Trophoblast cell (in vitro differentiated cells and primary cell): ENCODE measurements around the gene DHX35.

Experiments
- DNase-seq, 2 donors: peaks; one replicate each; pipeline ENCODE4 v3.0.0-alpha.2; 2016
- H2AFZ ChIP-seq: 2 replicates; pipeline ENCODE4 v1.6.1; 2013; ENCODE audit warnings: low read length, moderate library complexity, mild to moderate bottlenecking; ENCODE audit not compliant: insufficient read depth, poor library complexity
- H2AK5ac ChIP-seq: 2 replicates; pipeline ENCODE4 v1.6.1; 2013; ENCODE audit warnings: mild to moderate bottlenecking, low read length
- H2BK120ac ChIP-seq: 2 replicates; pipeline ENCODE4 v1.6.1; 2013; ENCODE audit warnings: low read length, mild to moderate bottlenecking, moderate library complexity; ENCODE audit not compliant: insufficient read depth, poor library complexity
- H2BK12ac ChIP-seq: 2 replicates; pipeline ENCODE4 v1.6.1; 2013; ENCODE audit warnings: mild to moderate bottlenecking, low read length, moderate library complexity
- H2BK5ac ChIP-seq: 2 replicates; pipeline ENCODE4 v1.6.1; 2013; ENCODE audit warnings: low read length, low read depth, moderate library complexity, mild to moderate bottlenecking; ENCODE audit not compliant: poor library complexity
- H3K14ac ChIP-seq: 2 replicates; pipeline ENCODE4 v1.6.1; 2013; ENCODE audit warnings: mild to moderate bottlenecking, low read length
- H3K18ac ChIP-seq: 2 replicates; pipeline ENCODE4 v1.6.1; 2013; ENCODE audit warnings: mild to moderate bottlenecking, low read length
- H3K23ac ChIP-seq: 2 replicates; pipeline ENCODE4 v1.6.1; 2013; ENCODE audit warnings: low read length
- H3K27ac ChIP-seq: 2 replicates; pipeline ENCODE4 v1.5.1; 2013; ENCODE audit warnings: low read depth, mild to moderate bottlenecking, inconsistent platforms, low read length, moderate library complexity
- H3K27me3 ChIP-seq: 2 replicates; pipeline ENCODE4 v1.6.1; 2013; ENCODE audit warnings: inconsistent platforms, mild to moderate bottlenecking, low read length, moderate library complexity; ENCODE audit not compliant: insufficient read depth
- H3K36me3 ChIP-seq, 2 experiments: 1 replicate in 1 of 2; 2 replicates in 1 of 2; pipeline ENCODE4 v1.6.1; 2013; ENCODE audit warnings: low read length in 2 of 2, mild to moderate bottlenecking in 2 of 2, moderate library complexity in 1 of 2; ENCODE audit not compliant: insufficient read depth in 2 of 2, control insufficient read depth in 1 of 2
- H3K4ac ChIP-seq: 2 replicates; pipeline ENCODE4 v1.6.1; 2013; ENCODE audit warnings: low read depth, mild to moderate bottlenecking, low read length, moderate library complexity
- H3K4me1 ChIP-seq, 2 experiments: 1 replicate in 1 of 2; 2 replicates in 1 of 2; pipeline ENCODE4 v1.6.1; 2013; ENCODE audit warnings: low read length in 2 of 2, mild to moderate bottlenecking in 2 of 2, moderate library complexity in 1 of 2; ENCODE audit not compliant: insufficient read depth in 2 of 2, control insufficient read depth in 1 of 2
- H3K4me2 ChIP-seq: 2 replicates; pipeline ENCODE4 v1.6.1; 2013; ENCODE audit warnings: inconsistent platforms, mild to moderate bottlenecking, low read length, moderate library complexity
- H3K4me3 ChIP-seq: 2 replicates; pipeline ENCODE4 v1.5.1; 2013; ENCODE audit warnings: mild to moderate bottlenecking, low read depth, low read length, inconsistent platforms
- H3K79me1 ChIP-seq: one replicate; pipeline ENCODE4 v1.6.1; 2013; ENCODE audit warnings: low read length
- H3K79me2 ChIP-seq: 2 replicates; pipeline ENCODE4 v1.6.1; 2013; ENCODE audit warnings: low read length, mild to moderate bottlenecking; ENCODE audit not compliant: control insufficient read depth, insufficient read depth, poor library complexity
- H3K9ac ChIP-seq: 2 replicates; pipeline ENCODE4 v1.6.1; 2013; ENCODE audit warnings: mild to moderate bottlenecking, low read length
- H3K9me3 ChIP-seq: 2 replicates; pipeline ENCODE4 v1.6.1; 2013; ENCODE audit warnings: low read depth, mild to moderate bottlenecking, control low read depth, inconsistent platforms, low read length; ENCODE audit not compliant: insufficient read depth
- H4K12ac ChIP-seq: 2 replicates; pipeline ENCODE4 v1.6.1; 2013; ENCODE audit warnings: low read depth, mild to moderate bottlenecking, low read length, moderate library complexity
- H4K8ac ChIP-seq: 2 replicates; pipeline ENCODE4 v1.6.1; 2013; ENCODE audit warnings: low read depth, mild to moderate bottlenecking, low read length, moderate library complexity
- H4K91ac ChIP-seq: one replicate; pipeline ENCODE4 v1.6.1; 2013; ENCODE audit warnings: low read depth, mild to moderate bottlenecking, low read length, moderate library complexity
- WGBS: extraction: QIAGEN DNeasy Blood & Tissue Kit; methylation state at CpG from one replicate; pipeline ENCODE4 v1.1.7; 2013; ENCODE audit warnings: missing lambda C conversion rate; ENCODE audit not compliant: insufficient read length, insufficient coverage; ENCODE audit errors: extremely low coverage; 5-methylcytosine and 5-hydroxymethylcytosine counted together

Gene DHX35

GRCh38 chr20:39039261-39039660, 77.1 kb downstream of the DHX35 start:
- Histone ChIP-seq H3K23ac (no peak overlapping the region), H4K12ac (no peak overlapping the region), H3K9ac (no peak overlapping the region), H3K27ac (no peak overlapping the region), H3K18ac (no peak overlapping the region), H2BK120ac (no peak overlapping the region), H3K4me1 (no peaks in the 10 kb centered on the region), H3K79me2 (no peaks in the 10 kb centered on the region), H3K27me3 (no peaks in the 10 kb centered on the region), H3K4ac (no peak overlapping the region), H3K4me3 (no peak overlapping the region), H3K36me3 (peaks cover 31 to 38% of the 10 kb centered on the region in 2 experiments), H2BK5ac (no peak overlapping the region), H4K91ac (no peak overlapping the region), H3K79me1 (no peaks in the 10 kb centered on the region), H2AFZ (no peak overlapping the region), H3K4me2 (no peak overlapping the region), H2BK12ac (no peak overlapping the region), H4K8ac (no peak overlapping the region), H3K14ac (no peak overlapping the region), H2AK5ac (no peak overlapping the region), H3K9me3 (no peaks in the 10 kb centered on the region)
- WGBS, result no CpG with 5 or more reads among the region's 3 CpGs
- DNase-seq, result peak; percentile 78 to 80

- H3K79me1 ChIP-seq, result no peaks in the 10 kb centered on the region
- H2BK5ac ChIP-seq, result no peak overlapping the region
- H4K8ac ChIP-seq, result no peak overlapping the region
- peaks cover 27 to 38% of the 10 kb centered on the region in 2 experiments for H3K36me3 ChIP-seq
- H2AK5ac ChIP-seq, result no peak overlapping the region
- H3K23ac ChIP-seq, result no peak overlapping the region
- no peak overlapping the region for H2BK120ac ChIP-seq
- no peak for DNase-seq
- no CpG with 5 or more reads among the region's 6 CpGs for WGBS
- H3K4me1 ChIP-seq, result no peaks in the 10 kb centered on the region
- H4K12ac ChIP-seq, result no peak overlapping the region
- H3K4me3 ChIP-seq, result no peak overlapping the region
- H3K9ac ChIP-seq, result no peak overlapping the region
- H3K79me2 ChIP-seq, result no peaks in the 10 kb centered on the region
- no peak overlapping the region for H3K27ac ChIP-seq
- H3K4ac ChIP-seq, result no peak overlapping the region
- no peak overlapping the region for H3K4me2 ChIP-seq
- no peak overlapping the region for H4K91ac ChIP-seq
- H2BK12ac ChIP-seq, result no peak overlapping the region
- H3K27me3 ChIP-seq, result no peaks in the 10 kb centered on the region
- no peak overlapping the region for H2AFZ ChIP-seq
- no peaks in the 10 kb centered on the region for H3K9me3 ChIP-seq
- H3K18ac ChIP-seq, result no peak overlapping the region
- no peak overlapping the region for H3K14ac ChIP-seq
These were observed 78.0 kb downstream of the DHX35 start for GRCh38 chr20:39040116-39040515.

DNA sequence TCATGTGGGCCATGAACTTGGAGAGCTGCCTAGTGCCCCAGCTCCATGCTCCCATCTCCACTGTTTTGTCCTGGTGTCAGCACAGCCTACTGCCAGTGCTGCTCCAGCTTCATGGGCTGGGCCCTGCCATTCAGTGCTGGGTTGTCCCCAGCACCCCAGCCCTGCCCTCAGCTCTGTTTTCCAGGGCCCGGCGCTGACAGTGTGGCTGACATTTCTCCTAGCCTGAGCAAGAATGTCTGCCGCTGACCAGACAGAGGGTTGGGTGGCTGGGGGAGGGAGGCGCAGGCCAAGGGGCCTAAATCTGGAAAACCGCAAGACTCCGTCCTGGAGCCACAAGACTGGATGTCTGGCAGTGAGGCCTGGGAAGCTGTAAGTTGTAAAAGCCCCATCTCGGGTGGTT, 78.9 kb downstream of the DHX35 start:
- no peak overlapping the region for H3K14ac ChIP-seq
- no peaks in the 10 kb centered on the region for H3K79me2 ChIP-seq
- no peak overlapping the region for H3K4me2 ChIP-seq
- no peaks in the 10 kb centered on the region for H3K27me3 ChIP-seq
- H3K4me1 ChIP-seq, result no peaks in the 10 kb centered on the region
- H4K12ac ChIP-seq, result no peak overlapping the region
- H2BK5ac ChIP-seq, result no peak overlapping the region
- no peak overlapping the region for H2BK120ac ChIP-seq
- H3K79me1 ChIP-seq, result no peaks in the 10 kb centered on the region
- no peak for DNase-seq
- H3K18ac ChIP-seq, result no peak overlapping the region
- no peak overlapping the region for H2AFZ ChIP-seq
- no peak overlapping the region for H3K4ac ChIP-seq
- H3K27ac ChIP-seq, result no peak overlapping the region
- H2AK5ac ChIP-seq, result no peak overlapping the region
- H3K9me3 ChIP-seq, result no peaks in the 10 kb centered on the region
- no peak overlapping the region for H3K23ac ChIP-seq
- no peak overlapping the region for H2BK12ac ChIP-seq
- no peak overlapping the region for H3K4me3 ChIP-seq
- peaks cover 27 to 36% of the 10 kb centered on the region in 2 experiments for H3K36me3 ChIP-seq
- H4K91ac ChIP-seq, result no peak overlapping the region
- no CpG with 5 or more reads among the region's 7 CpGs for WGBS
- no peak overlapping the region for H3K9ac ChIP-seq
- no peak overlapping the region for H4K8ac ChIP-seq

DNA sequence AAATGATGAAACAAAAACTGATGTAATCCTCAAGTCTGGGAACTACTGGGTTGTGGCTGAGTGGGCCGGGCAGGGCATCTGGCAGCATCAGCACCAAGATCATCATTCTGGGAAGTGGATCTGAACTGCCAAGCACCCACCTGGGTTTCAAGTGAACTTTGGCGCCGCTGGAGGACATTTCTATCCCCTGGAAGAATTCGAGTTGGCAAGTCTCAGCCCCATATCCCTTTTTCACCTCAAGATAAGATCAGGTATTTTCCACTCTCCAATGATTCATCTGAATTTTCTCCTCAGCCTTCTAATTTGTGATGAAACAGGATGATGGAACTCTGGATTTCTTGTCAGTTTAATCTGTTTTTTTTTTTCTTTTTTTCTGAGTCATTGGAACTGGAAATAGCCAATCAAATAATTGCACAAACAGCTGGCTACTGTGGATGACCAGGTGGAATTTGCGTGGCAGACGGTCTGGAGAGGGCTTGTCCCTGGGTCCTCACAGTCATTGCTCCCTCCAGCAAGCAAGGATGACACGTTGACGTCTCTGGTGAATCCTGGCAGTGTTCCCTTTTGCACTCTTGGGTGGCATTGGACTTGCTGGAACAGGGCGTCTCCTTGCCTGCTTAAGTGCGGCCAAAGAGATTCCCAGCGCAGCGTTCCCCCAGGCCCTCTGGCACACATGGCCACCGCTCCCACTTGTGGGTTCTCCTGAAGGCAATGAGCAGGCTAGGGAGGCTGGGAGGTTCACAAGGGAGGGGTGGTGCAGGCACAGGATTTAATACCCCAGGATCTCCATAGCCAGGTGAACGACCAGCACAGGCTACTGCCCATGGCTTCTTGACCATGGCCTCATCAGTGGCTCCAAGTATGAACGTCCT, 80.4 kb downstream of the DHX35 start:
- Histone ChIP-seq H3K18ac (no peak overlapping the region), H4K91ac (no peak overlapping the region), H2BK12ac (no peak overlapping the region), H3K9ac (no peak overlapping the region), H3K14ac (no peak overlapping the region), H3K4me3 (peak overlapping the region; percentile 27), H3K27ac (no peak overlapping the region), H2BK120ac (no peak overlapping the region), H3K4me2 (no peak overlapping the region), H3K9me3 (no peaks in the 10 kb centered on the region), H3K23ac (no peak overlapping the region), H4K8ac (no peak overlapping the region), H3K79me1 (no peaks in the 10 kb centered on the region), H3K79me2 (no peaks in the 10 kb centered on the region), H3K27me3 (no peaks in the 10 kb centered on the region), H2AFZ (no peak overlapping the region), H4K12ac (no peak overlapping the region), H3K4ac (no peak overlapping the region), H2BK5ac (no peak overlapping the region), H2AK5ac (no peak overlapping the region), H3K4me1 (no peaks in the 10 kb centered on the region), H3K36me3 (peaks cover 25 to 29% of the 10 kb centered on the region in 2 experiments)
- peak; percentile 55 to 92 for DNase-seq
- no CpG with 5 or more reads among the region's 15 CpGs for WGBS
